ENCODE data around the gene TNRC6C.
"Not testable (repeated sequence)": the region's sequence is repeated elsewhere in the genome, so short reads cannot be mapped to it uniquely, and the experiment has no call there.

Gene TNRC6C

GRCh38 chr17:77929871-77930436 lies 28.5 kb upstream of the TNRC6C start:
- DNase-seq (ENCODE audit: low read depth, low spot score) = no peak

- no peak for DNase-seq (ENCODE audit: low read depth, low spot score)
Observed at GRCh38 chr17:77930780-77931768, 27.4 kb upstream of the TNRC6C start.

- DNase-seq (ENCODE audit: low read depth, low spot score) = no peak
Observed at GRCh38 chr17:77933777-77934398, 24.6 kb upstream of the TNRC6C start.

- no peak for DNase-seq (ENCODE audit: low read depth, low spot score)
Observed at GRCh38 chr17:77935121-77935571, 23.4 kb upstream of the TNRC6C start.

- DNase-seq (ENCODE audit: low read depth, low spot score) = not testable (repeated sequence)
Observed at GRCh38 chr17:77935744-77936143, 22.8 kb upstream of the TNRC6C start.

GRCh38 chr17:77936881-77937280 lies 21.6 kb upstream of the TNRC6C start:
- no peak for DNase-seq (ENCODE audit: low read depth, low spot score)

- no peak for DNase-seq (ENCODE audit: low read depth, low spot score)
Observed at GRCh38 chr17:77941004-77941403, 17.5 kb upstream of the TNRC6C start.

- no peak for DNase-seq (ENCODE audit: low read depth, low spot score)
Observed at GRCh38 chr17:77942112-77942988, 16.2 kb upstream of the TNRC6C start.

GRCh38 chr17:77943971-77944370 lies 14.5 kb upstream of the TNRC6C start:
- no peak for DNase-seq (ENCODE audit: low read depth, low spot score)

- DNase-seq (ENCODE audit: low read depth, low spot score) = no peak
Observed at GRCh38 chr17:77944390-77945222, 13.9 kb upstream of the TNRC6C start.

- DNase-seq (ENCODE audit: low read depth, low spot score) = no peak
Observed at GRCh38 chr17:77946900-77947645, 11.4 kb upstream of the TNRC6C start.

GRCh38 chr17:77948690-77949114 lies 9.8 kb upstream of the TNRC6C start:
- DNase-seq (ENCODE audit: low read depth, low spot score) = no peak

GRCh38 chr17:77951123-77951522 lies 7.4 kb upstream of the TNRC6C start:
- DNase-seq (ENCODE audit: low read depth, low spot score) = no peak

- DNase-seq (ENCODE audit: low read depth, low spot score) = no peak
Observed at GRCh38 chr17:77952368-77952767, 6.1 kb upstream of the TNRC6C start.

GRCh38 chr17:77957235-77957856 lies 1.2 kb upstream of the TNRC6C start:
- no peak for DNase-seq (ENCODE audit: low read depth, low spot score)

GRCh38 chr17:77958716-77959125 lies 218 bp downstream of the TNRC6C start:
- DNase-seq (ENCODE audit: low read depth, low spot score) = no peak

- DNase-seq (ENCODE audit: low read depth, low spot score) = no peak
Observed at GRCh38 chr17:77959126-77959925, 823 bp downstream of the TNRC6C start.

GRCh38 chr17:77959926-77960521 lies 1.5 kb downstream of the TNRC6C start:
- DNase-seq (ENCODE audit: low read depth, low spot score) = no peak

All from brain pericyte (primary cell).